Hepatocyte (in vitro differentiated cells): ENCODE data around the gene RPL22.

Experiments used
- CTCF ChIP-seq: fragments of 200-600 bp; sonication (generic); IDR thresholded peaks from 2 replicates; pipeline ENCODE4 v1.5.1; 2016; ENCODE audit warnings: antibody characterized with exemption, mild to moderate bottlenecking; ENCODE audit not compliant: poor library complexity
- EZH2 ChIP-seq: fragments of 200-600 bp; sonication (generic); IDR thresholded peaks from 2 replicates; pipeline ENCODE4 v1.6.1; 2016; ENCODE audit warnings: antibody characterized with exemption, mild to moderate bottlenecking, borderline replicate concordance
- EZH2phosphoT487 ChIP-seq: fragments of 200-600 bp; sonication (generic); IDR thresholded peaks from one replicate; pipeline ENCODE4 v1.6.1; 2018; ENCODE audit warnings: antibody characterized with exemption, mild to moderate bottlenecking, low read depth, moderate library complexity; ENCODE audit not compliant: unreplicated experiment, severe bottlenecking

GRCh38 chr1:6148497-6149241 is 50.7 kb downstream of the RPL22 start:
- TF ChIP-seq CTCF (no peak), EZH2 (no peak), EZH2phosphoT487 (no peak)
